ENCODE results near the gene CLCN4.

The CLCN4 gene

DNA sequence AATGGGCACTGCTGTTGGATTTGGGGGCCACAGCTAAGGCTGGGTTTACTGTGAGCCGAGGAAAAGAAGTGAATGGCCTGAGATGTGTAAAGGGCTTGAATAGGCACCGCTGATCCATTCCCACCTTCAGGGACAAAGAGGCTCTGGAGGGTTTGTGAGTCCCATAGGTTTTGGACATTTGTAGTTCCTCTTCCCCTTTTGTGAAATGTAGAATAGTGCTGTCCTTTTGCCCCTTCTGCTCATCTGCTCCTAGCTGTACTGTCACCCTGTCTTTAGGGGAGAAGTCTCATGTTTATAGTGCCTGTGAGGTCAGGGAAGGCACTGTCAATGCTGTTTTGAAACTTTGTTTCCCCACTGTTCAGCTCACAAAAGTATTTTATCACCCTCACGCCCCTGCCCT, 26.4 kb upstream of the CLCN4 start:
- no peak for DNase-seq (ENCODE audit: low spot score)

DNA sequence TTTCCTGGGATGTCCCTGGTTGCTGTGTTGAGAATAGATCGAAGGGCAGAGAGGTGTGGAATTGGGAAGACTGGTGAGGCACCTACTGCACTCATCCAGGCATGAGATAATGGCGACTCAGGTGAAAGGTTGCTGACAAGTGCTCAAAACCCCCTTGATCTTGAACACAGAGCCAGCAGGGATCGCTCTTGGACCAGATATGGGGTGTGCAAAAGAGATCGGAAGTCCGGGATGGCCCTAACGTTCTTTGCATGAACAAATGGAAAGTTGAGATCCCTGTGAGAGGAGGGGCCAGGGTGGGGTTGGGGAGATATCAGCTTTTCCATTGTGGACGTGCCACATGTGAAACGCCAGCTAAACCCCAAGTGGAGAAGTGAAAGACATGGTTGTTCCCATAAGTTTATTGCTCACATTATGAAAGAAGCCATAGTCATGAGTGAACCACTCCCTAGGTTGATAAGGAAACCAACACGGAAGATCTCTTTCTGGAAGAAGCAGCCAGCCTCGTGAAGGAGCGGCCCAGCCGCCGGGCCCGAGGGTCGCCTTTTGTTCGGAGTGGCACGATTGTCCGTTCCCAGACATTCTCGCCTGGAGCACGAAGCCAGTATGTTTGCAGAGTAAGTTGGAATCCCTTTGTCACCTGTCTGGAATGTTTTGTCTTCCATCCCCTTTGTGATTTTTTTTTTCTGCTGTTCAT, 22.6 kb upstream of the CLCN4 start:
- DNase-seq (ENCODE audit: low spot score), result no peak

DNA sequence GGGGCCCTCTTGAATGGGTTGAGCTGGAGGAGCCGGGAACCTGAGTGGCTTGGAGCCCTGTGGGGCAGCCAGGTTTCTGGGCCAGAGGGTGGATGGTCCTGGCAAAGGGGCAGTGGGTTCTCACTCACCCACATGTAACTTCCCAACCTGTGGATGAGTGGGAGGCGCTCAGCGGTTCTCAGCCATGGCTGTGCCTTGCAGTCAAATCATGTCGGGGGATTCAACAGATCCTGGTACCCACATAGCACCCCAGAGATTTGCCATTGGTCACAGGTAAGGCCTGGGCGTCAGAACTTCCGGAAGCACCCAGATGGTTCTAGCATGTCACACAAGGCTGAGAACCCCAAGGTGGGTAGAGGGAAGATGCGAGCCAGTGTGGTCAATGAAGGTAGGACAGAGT, 21.9 kb upstream of the CLCN4 start:
- no peak for DNase-seq (ENCODE audit: low spot score)

DNA sequence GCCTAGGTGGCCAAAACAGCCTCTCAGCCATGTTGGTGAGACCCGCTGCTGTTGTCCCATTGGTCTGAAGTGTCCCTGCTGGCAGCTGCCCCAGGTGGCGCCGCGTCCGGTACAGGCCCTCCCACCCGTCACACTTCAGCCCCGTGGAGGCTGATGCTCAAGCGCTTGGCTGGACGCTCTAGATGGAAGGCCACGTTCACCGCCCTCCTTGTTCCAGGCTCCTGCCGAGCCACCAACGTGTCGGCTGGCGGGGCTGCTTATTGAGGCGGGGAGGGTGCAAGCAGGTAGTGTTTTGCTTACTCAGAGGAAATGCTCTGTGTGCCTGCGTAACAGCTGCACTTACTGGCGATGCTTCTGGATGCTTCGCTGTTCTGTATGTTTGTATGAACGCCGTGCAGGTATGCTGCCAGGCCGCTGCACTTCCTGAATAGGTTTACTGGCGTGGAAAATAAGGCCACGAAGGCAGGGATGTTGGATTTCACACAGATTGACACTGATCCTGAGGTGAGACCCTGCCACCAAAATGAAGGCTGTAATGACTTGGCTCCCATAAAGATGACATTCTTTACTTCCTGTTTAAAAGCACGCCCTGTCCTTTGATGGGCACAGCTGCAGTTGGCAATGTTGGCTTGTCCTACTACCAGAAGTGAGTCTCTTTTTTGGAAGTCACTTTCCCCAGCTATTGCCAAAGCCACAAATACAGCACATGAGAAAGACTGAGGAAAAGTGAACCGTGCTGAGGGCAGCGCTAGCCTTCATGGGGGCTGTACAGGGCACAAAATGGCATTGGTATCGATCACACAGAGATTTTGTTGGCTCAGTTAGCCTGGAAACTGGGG, 21.0 kb upstream of the CLCN4 start:
- DNase-seq (ENCODE audit: low spot score), result no peak

DNA sequence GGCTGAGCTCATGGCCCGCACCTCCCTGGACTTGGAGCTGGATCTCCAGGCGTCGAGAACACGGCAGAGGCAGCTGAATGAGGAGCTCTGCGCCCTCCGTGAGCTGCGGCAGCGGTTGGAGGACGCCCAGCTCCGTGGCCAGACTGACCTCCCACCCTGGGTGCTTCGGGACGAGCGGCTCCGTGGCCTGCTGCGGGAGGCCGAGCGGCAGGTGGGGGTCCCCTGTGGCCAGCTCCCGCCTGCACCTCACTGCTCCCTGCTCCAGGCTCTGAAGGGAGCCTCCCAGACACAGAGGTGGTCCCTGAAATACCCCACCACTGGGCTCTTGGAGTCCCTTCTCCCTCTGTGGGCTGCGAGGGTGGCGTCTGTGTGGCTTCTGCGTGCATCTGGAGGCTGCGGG, 18.0 kb upstream of the CLCN4 start:
- DNase-seq (ENCODE audit: low spot score), result no peak

DNA sequence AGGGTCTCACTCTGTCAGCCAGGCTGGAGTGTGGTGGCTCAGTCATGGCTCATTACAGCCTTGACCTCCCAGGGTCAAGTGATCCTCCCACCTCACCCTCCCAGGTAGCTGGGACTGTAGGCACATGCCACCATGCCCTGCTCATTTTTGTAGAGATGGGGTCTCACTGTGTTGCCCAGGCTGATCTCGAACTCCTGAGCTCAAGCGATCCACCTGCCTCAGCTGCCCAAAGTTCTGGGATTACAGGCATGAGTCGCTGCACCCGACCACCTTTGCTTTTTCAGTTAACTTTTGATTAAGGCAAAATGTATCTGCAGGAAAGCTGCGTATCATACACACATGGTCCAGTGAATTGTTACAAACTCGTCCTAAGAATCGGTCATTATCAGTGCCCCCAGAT, 16.5 kb upstream of the CLCN4 start:
- no peak for DNase-seq (ENCODE audit: low spot score)

DNA sequence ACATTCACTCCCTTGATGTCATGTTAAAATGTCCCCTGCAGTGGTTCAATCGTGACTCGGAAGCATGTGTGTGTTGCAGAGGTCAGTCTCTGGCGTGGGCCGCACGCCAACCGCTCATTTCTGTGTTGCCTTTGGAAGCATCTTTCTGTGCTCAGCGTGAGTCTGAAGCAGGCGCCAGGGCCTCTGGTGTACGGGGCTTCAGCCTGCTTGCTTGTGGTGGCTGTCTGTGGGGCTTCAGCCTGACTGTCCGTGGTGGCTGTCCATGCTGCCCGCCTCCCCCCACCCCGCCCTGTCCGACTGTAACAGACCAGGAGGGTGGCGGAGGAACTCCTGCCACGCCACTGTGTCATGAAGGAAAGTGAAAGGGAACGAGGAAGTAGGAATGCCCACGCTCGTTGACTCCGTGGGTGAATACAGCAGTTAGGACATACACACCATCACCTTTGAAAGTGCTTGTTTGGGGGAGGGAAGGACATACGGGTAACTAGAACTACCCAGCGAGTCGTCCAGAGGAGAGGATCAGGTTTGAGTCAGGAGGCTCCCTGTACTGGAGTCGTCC, 14.7 kb upstream of the CLCN4 start:
- no peak for DNase-seq (ENCODE audit: low spot score)

DNA sequence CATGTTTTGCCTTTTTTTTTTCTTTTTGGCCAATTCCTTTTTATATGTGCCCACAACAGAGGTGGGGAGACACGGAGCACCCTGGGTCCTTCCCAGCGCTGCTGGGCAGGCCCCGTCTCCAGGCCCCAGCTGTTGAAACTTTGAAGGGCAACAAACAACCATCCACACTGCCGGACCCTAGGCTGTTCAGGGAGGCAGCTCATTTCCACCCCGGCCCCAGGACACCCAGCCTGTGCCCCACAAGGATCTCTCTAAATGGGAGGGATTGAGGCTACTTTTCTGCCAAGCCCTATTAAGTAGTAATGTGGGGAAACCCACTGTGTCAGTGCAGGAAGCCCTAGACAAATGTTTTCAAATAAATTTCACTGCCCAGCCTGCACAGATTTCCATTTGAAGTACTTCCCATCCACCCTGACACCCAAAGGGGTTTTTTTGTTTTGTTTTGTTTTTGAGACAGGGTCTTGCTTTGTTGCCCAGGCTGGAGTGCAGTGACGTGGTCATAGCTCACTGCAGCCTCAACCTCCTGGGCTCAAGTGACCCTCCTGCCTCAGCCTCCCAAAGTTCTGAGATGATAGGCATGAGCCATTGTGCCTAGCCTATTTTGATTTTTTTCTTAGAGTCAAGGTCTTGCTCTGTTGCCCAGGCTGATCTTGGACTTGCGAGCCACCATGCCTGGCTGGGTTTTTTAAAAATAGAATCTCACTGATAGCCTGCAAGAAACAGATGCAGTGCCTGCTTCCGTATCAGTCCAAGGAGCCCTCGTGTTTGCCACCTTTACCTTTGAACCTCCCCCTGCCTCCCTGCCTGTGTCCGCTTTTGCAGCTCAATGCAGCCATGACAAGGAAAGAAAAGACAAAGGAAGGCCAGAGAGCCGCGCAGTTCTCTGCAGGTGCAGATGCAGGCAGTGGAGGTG, 13.4 kb upstream of the CLCN4 start:
- no peak for DNase-seq (ENCODE audit: low spot score)

DNA sequence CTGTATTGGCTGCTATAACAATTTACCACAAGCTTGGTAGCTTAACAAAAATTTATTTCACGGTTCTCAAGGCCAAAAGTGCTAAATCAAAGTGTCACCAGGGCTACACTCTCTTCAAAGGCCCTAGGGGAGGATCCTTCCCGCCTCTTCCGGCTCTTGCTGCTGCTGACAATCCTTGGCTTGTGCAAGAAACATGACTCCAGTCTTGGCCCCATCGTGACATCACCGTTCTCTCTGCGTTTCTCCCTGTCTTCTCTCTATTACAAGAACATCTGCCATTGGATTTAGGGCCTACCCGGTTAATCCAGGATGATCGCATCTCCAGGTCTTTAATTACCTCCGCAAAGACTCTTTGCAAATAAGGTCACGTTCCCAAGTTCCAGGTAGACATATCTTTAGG, 10.4 kb upstream of the CLCN4 start:
- DNase-seq (ENCODE audit: low spot score), result no peak

DNA sequence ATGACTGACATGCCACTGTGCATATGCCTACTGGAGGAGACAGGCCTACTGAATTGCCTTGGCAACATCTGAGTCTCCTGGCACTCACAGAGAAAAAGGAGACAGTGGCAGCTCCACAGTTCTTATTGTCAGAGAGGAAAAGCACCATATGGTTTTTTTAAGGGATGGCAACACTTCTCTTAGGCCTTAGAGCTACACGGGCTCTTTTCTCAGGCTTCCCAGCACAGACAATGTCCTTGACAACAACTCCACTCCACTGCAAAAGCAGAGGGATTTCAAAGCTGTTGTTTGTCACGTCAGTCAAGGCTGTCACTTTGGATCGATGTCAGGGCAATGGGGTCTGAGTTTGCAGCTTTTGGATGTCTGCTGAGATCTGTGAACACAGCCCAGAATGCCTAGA, 4.7 kb upstream of the CLCN4 start:
- no peak for DNase-seq (ENCODE audit: low spot score)

DNA sequence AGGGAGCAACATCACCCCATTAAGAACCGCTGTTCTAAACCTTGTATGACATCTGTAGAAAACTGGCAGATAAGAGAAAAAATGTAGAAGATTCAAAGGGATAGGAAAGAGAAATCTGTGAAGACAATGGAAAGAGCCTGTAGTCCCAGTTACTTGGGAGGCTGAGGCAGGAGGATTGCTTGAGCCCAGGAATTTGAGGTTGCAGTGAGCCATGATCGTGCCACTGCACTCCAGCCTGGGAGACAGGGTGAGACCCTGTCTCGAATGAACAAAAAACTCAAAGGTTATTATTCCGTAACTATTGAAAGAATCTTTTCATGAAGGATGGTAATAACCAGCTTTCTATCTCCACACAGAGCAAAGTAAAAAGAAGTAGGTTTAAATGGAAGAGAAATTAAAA, 1.6 kb upstream of the CLCN4 start:
- DNase-seq (ENCODE audit: low spot score), result no peak

DNA sequence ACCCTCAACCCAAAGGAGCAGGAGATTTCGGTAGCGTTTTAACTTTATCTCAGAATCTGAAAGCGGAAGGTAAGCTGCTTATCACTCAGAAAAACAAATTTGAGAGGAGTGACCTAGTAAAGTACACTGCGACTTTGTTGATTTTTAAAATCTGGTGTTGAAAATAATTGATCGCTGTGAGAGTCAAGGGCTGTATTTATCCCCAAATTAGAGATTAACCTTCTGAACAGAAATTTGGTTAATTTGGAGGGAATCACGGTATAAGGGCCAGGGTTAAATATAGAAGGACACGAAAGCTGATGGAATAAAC, 212 bp downstream of the CLCN4 start:
- DNase-seq (ENCODE audit: low spot score), result no peak

DNA sequence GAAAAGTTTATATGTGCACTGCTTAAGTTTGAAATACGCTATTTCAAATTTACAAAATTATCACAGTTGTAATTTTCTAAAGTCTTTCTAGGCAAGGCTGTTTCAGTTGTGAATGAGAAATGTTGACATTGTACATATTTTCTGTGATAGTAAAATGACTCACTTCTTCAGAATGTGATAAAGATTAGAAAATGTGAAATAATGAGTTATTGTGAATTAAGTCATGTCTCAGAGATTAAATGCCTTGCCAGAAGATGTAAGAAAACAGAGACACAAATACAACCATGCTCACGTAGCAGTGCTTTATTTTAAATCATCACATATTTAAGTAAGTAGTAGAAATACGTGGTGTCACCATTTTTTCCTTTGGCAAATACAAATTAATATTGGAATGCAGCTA, 768 bp downstream of the CLCN4 start:
- DNase-seq (ENCODE audit: low spot score), result no peak

DNA sequence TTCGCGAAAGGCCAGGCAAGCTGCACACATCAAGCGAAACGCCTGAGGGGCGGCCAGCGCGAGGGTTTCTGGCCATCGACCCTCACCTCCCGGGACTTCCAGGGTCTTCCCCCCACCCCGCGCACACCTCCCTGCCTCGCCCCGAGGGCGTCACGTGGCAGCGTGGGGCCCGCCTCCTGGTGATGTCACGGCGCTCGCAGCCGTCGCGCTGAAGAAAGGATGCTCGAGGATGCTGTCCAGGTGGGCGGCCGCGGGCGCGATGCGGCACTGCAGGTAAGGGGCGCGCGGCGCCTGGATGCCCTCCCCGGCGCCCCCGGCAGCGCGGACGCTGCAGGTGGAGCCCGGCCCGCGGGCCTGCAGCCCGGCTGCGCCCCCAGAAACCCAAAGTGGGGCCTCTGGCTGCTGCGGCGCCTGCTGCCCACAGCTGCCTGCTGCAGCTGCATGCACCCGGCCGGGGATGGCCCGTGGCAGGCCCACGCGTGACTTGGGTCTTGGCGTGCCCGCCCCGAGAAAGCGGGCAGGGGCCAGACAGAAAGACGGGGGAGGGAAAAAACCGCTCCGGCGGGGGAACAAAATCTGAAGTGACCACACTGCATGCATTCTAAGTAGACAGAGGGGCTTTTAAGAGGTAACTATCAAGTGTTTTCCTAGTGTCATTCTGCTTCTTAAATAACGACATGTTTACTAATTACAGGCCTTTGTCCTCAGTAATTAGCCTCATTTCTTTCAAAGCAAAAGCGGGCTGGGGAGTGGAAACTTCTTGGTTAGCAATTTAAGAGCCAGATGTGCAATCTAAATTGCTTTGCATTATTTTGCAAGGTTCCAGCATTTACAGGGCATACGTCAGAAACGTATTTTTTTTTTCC, 1.7 kb downstream of the CLCN4 start:
- DNase-seq (ENCODE audit: low spot score), result no peak

DNA sequence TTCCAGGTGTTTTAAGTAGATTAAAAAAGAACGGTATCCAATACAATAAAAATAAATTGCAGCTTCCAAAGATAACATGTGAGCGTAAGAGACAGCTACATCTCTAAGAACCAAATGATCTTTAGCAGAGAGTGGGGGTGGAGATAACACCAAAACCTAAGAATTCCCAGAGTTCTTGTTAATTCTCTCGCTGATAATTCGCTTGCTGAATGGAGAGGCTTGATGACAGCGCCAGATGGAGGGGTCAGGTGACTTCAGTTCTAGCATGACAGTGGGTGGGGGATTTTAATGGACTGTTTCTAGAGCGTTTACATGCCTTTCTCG, 2.3 kb downstream of the CLCN4 start:
- no peak for DNase-seq (ENCODE audit: low spot score)

DNA sequence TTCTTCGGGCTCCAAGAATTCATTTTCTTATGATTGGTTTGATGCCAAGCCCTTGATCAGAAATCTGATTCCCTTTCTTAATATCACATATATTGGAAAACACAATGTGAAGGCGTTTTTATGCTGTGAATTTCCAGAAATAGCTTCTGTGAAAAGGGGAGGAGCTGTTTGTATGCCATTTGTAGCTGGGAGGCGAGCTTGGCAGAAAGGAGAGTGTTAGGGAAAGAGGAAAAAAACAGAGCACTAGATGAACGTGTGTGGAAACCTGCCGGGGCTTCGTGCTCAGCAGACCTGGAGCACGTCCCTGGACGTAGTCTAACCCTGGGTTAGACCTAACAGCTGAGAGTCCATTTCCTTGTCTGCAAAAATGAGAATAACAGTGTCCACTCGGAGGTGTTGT, 3.4 kb downstream of the CLCN4 start:
- no peak for DNase-seq (ENCODE audit: low spot score)

DNA sequence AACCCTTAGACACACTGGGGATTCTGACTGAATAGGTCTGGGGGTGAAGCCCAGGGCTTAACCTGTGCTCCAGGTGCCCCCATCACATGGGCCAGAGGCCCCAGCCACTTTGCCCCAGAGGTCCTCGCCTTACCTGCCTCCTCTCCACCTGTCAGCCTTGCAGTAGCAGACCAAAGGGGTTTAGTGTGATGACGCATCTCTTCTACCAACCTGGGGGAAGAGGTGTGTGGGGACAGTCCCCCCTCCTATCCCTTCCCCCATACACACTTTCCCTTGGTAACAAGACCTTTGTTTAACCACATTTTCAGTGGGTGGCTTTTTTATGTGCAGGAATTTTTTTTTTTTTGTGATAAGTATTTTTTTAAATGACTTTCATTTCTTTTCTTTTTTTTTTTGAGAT, 6.3 kb downstream of the CLCN4 start:
- DNase-seq (ENCODE audit: low spot score), result no peak

DNA sequence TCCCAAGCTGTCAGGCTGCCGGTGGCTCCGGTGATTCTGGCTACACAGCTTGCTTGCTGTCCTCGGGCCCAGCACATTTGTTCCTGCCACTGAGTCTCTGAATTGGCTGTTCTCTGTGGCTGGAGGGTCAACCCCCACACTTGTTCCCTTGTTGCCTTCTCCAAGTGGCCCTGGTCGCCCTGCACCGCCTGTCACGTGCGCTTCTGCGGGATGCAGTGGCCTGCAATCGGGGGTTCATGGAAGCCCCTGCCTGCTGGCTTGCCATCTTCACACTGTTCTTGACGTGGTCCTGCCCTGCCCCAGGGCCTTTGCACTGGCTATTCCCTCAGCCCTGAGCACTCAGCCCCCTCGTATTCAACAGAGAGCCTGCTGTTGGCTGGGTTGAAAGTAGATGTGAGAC, 8.1 kb downstream of the CLCN4 start:
- DNase-seq (ENCODE audit: low spot score), result no peak

DNA sequence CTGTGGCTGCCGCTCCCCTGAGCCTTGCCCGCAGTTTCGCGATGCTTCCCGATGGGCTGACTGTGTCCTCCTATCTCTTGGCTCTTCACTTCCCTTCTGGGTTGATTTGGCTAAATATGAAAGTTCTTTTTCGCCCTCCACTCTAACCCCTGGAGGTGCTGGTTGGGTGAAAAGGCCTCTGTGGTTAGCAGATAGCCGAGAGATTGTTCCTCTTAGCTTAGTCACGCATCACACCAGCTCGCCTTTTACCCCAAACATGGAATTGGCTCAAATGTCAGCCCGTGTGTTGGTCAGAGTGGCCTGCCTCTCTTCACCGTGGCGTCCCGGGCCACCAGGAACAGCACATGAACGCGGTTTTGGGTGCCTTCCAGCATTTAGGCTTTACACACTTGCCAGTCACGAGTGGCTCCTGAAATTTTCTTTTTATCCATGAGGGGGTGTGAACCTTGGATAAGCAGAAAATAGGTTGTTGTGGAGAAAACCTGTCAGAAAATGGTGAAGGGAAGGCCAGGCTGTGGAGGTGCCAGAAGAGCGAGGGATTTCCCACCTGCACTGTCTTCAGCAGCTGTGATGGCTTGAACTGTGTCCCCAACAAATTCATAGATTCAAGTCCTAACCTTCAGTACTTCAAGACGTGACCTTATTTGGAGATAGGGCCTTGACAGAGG, 8.9 kb downstream of the CLCN4 start:
- no peak for DNase-seq (ENCODE audit: low spot score)

DNA sequence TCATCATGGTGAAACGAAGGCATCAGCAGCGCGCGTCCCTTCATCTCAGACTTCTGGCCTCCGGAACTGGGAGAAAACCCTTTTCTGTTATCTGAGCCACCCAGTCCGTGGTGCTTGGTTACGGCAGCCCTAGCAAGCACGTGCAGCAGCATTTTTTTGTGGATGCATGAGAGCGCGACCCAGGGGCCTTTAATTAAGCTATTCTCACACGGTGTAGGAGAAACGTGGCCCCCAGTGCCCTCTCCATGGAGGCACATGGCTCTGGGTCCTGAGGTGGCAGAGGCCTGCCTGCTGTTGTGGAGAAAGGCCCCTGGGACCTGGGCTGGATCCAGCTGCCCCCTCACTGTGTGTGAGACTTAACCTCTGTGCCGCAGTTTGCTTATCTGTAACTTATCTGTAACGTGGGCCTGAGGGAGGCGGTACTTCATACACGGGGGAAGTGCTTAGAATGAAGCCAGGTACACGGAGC, 9.5 kb downstream of the CLCN4 start:
- DNase-seq (ENCODE audit: low spot score), result no peak

DNA sequence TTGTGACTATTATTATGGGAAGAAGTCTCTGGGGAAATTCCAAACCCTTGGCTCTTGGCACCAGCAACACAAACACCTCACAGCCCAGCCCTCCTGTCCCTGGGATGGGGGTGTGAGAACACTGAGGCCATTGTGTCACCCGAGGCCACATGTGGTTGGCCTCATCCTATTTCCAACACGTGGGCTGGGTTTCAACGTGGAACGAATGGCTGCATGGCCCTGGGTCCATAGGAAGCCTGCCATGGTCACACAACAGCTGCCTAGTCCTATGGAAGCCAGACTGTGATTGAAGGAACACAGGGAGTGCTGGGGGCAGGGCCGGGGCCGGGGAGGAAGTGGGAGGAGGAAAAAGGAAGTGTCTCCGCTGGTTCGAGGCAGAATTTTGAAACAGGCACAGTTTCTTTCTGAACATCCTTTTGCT, 10.0 kb downstream of the CLCN4 start:
- DNase-seq (ENCODE audit: low spot score), result no peak
